ENCODE data around the gene VPS13D.

DNA sequence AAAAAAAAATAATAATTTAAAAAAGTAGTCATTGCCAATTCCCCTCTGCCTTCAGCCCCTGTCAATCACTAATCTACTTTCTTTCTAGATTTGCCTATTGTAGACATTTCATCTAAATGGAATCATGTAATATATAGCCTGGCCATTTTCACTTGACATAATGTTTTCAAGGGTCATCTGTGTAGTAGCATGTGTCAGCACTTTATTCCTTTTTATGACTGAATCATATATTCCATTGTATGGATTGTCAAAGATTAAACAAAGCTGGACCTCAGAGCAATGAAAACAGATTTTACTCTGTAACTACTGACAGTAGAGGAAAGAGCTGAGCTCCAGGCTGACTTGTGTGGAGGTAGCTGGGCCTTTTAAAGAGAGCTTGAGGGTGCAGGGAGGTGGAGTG lies 15.9 kb downstream of the VPS13D start:
- TF ChIP-seq, protein P1, sequence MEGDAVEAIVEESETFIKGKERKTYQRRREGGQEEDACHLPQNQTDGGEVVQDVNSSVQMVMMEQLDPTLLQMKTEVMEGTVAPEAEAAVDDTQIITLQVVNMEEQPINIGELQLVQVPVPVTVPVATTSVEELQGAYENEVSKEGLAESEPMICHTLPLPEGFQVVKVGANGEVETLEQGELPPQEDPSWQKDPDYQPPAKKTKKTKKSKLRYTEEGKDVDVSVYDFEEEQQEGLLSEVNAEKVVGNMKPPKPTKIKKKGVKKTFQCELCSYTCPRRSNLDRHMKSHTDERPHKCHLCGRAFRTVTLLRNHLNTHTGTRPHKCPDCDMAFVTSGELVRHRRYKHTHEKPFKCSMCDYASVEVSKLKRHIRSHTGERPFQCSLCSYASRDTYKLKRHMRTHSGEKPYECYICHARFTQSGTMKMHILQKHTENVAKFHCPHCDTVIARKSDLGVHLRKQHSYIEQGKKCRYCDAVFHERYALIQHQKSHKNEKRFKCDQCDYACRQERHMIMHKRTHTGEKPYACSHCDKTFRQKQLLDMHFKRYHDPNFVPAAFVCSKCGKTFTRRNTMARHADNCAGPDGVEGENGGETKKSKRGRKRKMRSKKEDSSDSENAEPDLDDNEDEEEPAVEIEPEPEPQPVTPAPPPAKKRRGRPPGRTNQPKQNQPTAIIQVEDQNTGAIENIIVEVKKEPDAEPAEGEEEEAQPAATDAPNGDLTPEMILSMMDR (IDR thresholded peaks at IDR 0.05), result no peak
- TF ChIP-seq POLR2A (IDR thresholded peaks at IDR 0.05), result no peak
